ENCODE results near the gene DTWD2.
A peak's percentile ranks its signal among the peaks of the same experiment; 100 is the strongest.
"Not testable (repeated sequence)": the region's sequence is repeated elsewhere in the genome, so short reads cannot be mapped to it uniquely, and the experiment has no call there.

The DTWD2 gene

DNA sequence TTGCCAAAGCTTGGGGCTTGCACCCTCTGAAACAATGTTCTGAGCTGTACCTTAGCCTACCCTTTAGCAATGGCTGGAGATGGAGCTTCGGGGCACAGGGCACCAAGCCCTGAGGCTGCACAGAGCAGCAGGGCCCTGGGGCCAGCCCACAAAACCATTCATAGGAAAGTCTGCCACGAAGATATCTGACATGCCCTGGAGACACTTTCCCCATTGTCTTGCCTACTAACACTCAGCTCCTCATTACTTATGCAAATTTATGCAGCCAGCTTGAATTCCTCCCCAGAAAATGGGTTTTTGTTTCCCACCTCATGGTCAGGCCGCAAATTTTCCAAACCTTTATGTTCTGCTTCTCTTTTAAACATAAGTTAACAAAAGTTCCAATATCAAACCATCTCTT is 105.7 kb downstream of the DTWD2 start:
- DNase-seq (ENCODE audit: low read depth in 2 of 3, low spot score in 1 of 3), result no peak

DNA sequence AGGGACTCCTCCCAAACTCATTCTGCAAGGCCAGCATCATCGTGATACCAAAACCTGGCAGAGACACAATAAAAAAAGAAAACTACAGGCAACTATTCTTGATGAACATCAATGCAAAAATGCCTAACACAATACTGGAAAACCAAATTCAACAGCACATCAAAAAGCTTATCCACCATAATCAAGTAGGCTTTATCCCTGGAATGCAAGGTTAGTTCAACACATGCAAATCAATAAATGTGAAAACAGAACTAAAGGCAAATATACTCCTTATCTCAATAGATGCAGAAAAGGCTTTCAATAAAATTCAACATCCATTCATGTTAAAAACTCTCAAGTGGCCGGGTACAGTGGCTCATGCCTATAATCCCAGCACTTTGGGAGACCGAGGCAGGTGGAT is 111.5 kb downstream of the DTWD2 start:
- not testable (repeated sequence) for DNase-seq (ENCODE audit: low read depth in 2 of 3, low spot score in 1 of 3)

DNA sequence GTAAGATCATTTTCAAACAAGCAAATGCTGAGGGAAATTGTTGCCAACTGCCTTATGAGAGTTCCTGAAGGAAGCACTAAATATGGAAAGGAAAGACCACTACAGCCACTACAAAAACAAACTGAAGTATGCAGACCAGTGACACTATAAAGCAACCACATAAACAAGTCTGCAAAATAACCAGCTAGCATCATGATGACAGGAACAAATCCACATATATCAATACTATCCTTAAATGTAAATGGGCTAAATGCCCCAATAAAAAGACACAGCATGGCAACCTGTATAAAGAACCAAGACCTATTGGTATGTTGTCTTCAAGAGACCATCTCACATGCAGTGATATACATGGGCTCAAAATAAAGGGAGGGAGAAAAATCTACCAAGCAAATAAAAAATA is 113.2 kb downstream of the DTWD2 start:
- DNase-seq (ENCODE audit: low read depth in 2 of 3, low spot score in 1 of 3), result no peak

DNA sequence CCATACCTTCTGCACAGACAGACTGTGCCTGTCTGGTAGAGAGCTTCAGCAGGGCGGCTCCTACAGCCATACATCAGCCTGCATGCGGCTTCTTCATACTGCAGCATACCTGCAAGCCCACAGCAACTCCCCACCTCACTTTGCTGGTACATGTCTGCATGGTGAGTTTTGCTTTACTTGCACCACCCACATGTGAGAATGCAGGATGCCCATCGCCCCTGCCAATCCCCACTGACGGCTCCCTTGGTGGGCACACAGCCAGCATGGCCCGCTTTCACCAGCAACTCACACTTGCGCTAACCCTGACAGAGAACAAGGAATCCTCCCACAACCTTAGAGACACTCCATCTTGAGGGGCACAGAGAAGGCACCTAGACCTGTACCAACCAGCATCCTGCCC is 114.9 kb downstream of the DTWD2 start:
- no peak for DNase-seq (ENCODE audit: low read depth in 2 of 3, low spot score in 1 of 3)

DNA sequence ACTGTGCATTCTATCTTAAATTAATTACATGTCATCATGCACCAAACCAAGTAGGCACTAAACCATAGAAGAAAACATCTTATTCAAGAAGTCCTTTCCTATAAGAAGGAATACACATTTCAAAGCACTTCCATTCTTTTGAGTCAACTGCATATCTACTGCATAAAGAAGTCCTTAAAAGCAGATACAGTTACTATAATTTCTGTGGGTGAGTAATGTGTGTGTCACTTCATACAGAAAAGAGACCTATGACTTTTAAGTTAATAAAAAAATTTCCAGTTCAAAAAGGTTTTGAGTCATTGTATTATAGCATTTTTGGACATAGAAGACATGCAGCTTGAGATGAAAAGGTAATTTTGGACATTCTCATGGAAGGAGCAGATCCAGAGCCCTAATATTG is 125.0 kb downstream of the DTWD2 start:
- no peak for DNase-seq (ENCODE audit: low read depth in 2 of 3, low spot score in 1 of 3)

DNA sequence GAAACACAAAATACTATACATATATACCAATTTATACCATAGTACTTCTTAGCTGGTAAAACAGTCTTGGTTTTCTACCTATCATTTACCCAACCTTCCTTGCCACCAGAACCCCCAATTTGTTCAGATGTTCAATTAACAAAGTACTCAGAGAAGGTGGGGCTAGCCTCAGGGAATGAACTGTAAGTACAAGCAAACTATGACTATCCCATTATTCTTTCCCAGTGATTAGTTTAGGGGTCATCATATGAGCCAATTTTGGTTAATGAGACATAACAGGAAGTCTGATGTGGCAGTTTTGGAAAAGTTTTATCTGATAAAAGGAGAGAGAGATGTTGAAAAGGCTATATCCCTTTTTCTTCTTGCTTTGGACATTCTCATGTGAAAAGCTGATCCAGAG is 125.8 kb downstream of the DTWD2 start:
- no peak for DNase-seq (ENCODE audit: low read depth in 2 of 3, low spot score in 1 of 3)

DNA sequence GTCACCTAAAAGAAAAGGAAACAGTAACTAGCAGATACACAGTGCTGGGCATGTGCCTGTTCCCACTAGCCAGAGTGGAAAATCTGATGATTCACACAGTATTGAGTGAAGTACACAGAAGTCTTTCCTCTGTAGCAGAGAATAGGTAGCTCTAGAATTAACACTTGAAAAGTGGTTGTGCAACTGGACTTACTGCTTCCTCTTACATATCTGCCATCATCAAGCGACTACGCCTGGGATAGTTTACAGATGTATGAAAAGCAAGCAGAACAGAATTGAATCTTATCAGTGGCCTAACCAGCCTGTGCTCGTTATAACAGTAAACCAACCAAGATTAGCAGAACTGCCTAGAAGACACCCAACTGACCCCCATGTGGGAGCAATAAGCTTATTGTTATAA is 130.6 kb downstream of the DTWD2 start:
- no peak for DNase-seq (ENCODE audit: low read depth in 2 of 3, low spot score in 1 of 3)

DNA sequence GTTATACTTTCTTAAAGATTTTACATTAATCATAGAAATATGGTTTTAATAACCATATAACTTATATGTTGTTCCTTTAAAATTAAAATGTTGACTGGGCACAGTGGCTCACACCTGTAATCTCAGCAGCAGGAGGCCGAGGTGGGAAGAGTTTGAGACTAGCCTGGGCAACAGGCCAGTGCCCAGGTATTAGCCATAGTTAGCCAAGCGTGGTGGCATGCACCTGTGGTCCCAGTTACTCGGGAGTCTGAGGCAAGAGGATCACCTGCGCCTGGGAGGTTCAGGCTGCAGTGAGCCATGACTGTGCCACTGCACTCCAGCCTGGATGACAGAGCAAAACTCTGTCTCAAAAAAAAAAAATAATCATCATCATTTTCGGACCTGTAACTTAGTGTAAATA is 133.5 kb downstream of the DTWD2 start:
- DNase-seq (ENCODE audit: low read depth in 2 of 3, low spot score in 1 of 3), result no peak

DNA sequence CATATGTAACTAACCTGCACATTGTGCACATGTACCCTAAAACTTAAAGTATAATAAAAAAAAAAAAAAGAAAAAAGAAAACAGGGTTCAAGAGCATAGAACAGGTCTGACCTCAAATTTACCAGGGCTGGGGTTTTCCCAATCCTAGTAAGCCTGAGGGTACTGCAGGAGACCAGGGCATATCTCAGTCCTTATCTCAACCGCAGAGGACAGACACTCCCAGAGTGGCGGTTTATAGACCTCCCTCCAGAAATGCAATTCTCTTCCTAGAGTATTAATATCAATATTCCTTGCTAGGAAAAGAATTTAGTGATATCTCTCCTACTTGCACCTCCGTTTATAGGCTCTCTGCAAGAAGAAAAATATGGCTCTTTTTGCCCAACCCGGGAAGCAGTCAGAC is 136.6 kb downstream of the DTWD2 start:
- DNase-seq (ENCODE audit: low read depth in 2 of 3, low spot score in 1 of 3), result not testable (repeated sequence)

DNA sequence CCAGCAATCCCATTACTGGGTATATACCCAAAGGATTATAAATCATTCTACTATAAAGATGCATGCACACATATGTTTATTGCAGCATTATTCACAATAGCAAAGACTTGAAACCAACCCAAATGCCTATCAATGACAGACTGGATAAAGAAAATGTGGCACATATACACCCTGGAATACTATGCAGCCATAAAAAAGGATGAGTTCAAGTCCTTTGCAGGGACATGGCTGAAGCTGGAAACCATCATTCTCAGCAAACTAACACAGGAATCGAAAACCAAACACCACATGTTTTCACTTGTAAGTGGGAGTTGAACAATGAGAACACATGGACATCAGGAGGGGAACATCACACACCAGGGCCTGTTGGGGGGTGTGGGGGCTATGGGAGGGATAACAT is 138.8 kb downstream of the DTWD2 start:
- DNase-seq (ENCODE audit: low read depth in 2 of 3, low spot score in 1 of 3), result not testable (repeated sequence)

DNA sequence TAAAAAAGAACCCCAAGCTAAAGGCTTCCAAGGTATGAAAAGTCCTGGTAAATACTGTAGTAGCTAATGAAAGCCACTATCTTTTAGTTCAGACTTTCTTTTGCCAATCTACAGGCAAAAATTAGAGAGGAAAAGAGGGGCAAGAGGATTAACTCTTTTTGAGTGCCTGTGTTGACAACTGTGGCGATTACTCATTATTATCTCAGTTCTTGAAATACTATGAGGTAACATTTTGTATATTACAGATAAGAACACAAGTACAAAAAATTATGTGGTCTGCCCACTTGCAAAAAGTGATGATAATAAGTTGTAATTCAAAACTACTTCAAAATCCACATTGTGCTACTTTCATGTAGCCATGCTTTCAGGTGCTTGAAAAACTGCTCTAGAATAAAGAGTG is 144.0 kb downstream of the DTWD2 start:
- no peak for DNase-seq (ENCODE audit: low read depth in 2 of 3, low spot score in 1 of 3)

DNA sequence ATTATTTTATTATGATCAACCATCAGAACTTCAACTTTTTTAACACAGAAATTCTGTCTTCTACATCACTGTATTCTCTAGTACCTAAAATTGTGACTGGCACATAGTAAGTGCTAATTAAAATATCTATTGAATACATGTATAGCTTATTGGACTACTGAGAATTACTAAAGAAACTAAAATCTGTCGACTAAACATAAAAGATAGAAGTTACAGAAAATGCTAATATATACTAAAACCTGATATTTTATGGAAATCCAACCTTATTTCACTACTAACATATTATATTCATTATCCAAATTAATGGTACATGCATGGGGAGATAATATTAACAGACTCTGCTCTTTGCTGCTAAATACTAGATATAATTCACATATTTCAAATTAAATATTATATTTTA is 153.6 kb downstream of the DTWD2 start:
- no peak for DNase-seq (ENCODE audit: low read depth in 2 of 3, low spot score in 1 of 3)

DNA sequence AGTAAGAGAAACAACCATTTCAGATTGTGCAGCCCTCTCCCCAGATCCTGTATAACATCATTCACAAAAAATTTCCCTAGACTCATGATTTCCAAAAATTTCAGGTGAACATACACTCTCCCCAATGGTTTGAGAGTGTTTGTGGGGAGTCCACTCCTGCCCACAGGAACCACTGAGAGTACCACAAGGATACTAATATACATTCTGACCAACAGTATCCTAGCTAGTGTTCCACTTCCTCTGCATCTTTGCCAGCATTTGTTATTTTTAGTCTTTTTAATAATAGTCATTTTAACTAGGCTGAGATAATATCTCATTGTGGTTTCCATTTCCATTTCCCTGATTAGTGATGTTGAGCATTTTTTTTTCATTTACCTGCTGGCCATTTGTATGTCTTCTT is 155.4 kb downstream of the DTWD2 start:
- no peak for DNase-seq (ENCODE audit: low read depth in 2 of 3, low spot score in 1 of 3)

DNA sequence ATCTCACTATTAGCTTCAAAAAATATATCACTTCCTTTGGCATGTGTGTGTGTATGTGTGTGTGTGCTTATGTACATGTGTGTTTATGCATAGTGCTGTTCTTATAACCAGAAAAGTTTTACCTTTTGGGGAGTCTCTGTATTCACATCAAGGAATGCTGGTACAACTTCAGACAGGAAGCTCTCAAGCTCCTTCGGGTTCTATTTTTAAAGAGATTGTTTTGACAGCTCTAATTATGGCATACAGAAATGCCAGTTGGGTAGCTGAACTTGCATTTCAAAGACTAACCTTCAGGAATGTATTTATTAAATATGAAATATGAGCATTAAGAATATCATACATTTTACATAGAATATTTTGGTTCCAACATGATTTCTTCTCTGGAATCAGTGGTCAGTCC is 163.1 kb downstream of the DTWD2 start:
- no peak for DNase-seq (ENCODE audit: low read depth in 2 of 3, low spot score in 1 of 3)

DNA sequence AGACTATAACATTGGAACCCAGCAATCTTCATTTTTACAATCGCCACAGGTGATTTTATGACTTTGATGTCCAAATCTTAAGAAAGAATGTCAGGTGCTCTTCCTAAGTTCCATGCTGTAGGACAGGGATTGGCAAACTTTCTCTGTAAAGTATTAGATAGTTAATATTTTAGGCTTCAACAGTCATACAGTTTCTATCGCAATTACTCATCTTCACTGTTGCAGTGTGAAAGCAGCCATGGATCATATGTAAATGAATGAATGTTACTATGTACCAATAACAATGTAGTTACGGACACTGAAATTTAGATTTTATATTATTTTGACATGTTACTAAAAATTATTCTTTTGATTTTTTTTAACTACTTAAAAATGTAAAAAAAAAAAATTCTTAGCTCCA is 169.7 kb downstream of the DTWD2 start:
- DNase-seq (ENCODE audit: low read depth in 2 of 3, low spot score in 1 of 3), result no peak

DNA sequence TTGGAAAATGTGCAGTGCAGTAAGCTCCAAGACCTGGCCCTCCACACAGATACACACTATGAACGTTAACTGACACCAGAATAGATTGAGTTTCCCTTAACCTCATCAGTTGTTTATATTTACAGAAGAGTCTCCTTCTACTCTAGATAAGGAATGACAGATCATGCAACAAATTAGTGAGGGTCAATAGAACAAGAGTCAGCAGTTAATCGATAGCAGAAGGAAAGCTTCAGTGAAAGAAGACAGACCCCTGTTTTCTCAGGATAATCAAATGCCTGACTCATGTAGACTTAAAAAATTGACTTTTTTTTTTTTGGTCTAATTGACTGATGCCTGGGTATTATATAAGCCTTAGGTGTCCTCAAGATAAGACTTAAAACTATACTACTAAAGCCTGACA is 179.9 kb downstream of the DTWD2 start:
- DNase-seq (ENCODE audit: low read depth in 2 of 3, low spot score in 1 of 3), result no peak

DNA sequence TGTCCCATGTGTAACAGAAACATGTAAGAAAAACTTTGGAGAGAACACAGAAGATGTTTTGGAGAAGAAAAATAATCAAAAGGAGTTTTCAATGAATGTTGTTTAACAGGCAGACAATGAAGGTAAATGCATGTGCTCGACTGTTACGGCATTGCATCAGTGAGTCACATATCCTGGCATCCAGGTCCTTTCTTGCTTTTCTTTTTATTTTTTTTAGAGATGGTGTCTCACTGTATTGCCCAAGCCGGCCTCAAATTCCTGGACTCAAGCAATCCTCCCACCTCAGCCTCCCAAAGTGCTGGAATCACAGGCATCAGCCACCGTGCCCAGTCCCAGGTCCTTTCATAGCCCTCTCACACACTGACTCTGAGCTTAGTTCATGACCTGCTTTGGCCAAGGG is 181.8 kb downstream of the DTWD2 start:
- no peak for DNase-seq (ENCODE audit: low read depth in 2 of 3, low spot score in 1 of 3)

DNA sequence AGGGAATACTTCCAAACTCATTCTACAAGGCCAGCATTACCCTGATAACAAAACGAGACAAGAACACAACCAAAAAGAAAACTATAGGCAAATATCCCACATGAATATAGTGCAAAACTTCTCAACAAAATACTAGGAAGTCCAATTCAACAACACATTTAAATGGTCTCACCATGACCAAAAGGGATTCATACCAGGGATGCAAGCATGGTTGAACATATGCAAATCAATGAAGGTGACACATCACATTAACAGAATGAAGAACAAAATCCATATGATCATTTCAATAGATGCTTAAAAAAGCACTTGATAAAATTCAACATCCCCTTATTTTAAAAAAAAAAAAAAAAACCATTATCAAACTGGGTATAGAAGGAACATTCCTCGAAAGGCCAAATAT is 186.0 kb downstream of the DTWD2 start:
- DNase-seq (ENCODE audit: low read depth in 2 of 3, low spot score in 1 of 3), result no peak

DNA sequence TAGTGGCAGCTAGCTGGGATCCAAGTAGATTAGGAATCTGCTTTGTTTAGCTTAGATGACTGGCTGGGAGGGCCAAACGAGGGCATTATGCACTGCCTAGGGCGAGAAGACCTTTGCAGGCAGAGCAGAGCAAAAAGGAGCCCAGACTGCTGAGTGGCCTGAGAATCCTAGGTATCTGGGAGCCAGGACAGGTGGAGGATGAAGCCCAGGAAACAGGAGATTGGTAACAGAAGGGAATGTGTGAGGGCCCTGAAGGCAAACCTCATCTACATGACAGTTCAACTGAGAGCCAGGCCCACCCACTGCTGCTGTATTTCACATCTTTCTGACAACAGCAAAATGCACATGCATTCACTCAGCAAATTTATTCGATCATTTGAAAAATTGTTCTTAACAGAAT is 192.3 kb downstream of the DTWD2 start:
- DNase-seq (ENCODE audit: low read depth in 2 of 3, low spot score in 1 of 3), result no peak

DNA sequence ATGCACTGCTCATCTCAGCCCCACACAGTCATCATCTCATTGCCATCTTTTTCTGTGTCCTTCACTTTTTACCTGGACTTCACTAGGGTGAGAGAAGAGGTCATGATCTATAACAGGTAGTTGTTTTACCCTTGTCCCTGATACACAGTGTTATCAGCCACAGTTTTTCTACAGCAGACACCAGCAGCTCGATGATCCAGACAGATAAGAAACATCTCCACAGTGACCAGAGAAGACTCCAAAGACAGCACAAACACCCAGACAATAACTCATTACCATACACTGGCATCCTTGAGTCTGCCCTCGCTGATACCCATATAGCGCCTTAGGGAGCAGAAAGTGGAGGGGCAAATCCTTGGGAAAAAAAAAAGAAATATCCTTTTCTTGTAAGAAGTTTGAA is 194.1 kb downstream of the DTWD2 start:
- DNase-seq (ENCODE audit: low read depth in 2 of 3, low spot score in 1 of 3), result no peak

DNA sequence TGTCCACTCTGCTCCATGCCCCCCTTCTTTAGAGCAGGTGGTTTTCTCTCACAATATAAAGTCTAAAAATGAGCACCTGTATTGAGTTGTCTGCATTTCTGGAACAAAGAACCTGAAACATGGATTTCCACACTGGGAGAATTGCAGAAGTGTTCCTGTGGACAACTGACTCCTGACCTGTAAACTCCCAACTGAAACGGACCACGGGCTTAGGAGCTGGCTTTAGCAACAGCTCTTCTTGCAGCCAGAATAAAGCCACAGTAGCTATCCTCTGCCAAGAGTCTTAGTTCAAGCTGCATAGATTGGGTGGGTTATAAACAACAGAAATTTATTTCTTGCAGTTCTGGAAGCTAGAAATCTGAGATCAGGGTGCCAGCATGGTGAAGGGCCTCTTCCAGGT is 194.7 kb downstream of the DTWD2 start:
- DNase-seq (ENCODE audit: low read depth in 2 of 3, low spot score in 1 of 3), result no peak

DNA sequence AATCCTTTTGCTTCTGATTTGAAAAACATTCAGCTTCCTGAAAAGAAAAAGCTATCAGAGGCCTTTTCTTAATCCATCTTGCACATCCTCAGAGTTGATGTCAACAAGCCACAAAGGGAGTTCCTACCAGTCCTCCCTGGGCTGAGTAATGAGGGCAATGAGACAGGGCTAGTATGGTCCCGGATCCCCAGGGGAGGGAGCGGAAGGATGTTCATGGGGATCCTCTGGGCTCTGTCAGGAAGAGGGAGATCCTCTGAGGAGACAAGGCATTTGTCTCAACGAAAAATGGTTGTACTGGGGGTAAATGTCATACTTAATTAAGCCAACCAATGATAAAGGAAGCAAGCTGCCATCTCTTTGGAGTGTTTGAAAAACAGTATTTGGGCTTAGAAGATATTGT is 195.3 kb downstream of the DTWD2 start:
- no peak for DNase-seq (ENCODE audit: low read depth in 2 of 3, low spot score in 1 of 3)

DNA sequence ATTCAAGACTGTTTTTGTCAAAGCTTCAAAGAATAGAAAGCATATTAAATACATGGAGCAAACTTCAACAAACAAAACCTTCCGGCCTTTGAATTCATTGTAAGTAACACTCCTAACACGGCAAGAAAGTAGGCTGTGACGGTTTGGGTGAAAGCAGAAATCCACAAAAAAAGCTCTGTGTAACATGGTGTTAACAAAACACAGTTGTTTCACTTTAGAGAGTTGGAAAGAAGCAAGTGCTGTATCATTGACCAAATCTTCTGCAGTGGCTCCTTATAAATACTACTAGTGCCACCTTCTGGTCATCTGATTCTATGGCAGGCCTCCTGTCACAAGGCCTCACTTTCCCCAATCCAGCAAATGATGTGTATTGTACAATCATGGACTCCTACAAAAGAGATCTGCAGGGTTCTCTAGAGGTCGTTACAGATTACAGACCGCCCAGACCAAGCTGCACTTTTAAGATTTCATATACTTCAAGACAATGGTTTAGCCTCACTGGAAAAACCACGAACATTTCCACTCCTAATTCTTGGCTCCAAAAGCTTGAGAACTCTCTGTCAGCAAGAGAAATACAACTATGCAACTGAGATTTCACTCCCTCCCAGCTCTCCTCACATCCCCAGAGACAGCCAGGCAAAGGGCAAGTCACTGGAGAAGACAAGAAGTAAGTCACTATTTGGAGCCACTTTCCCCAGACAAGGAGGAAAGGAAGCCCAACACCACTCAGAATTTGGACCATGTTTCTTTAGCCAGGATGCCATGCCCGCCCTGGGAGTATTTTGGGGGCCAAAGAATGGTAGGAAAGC is 196.2 kb downstream of the DTWD2 start:
- DNase-seq (ENCODE audit: low read depth in 2 of 3, low spot score in 1 of 3), result peak in 1 of 3 donors; percentile 20

DNA sequence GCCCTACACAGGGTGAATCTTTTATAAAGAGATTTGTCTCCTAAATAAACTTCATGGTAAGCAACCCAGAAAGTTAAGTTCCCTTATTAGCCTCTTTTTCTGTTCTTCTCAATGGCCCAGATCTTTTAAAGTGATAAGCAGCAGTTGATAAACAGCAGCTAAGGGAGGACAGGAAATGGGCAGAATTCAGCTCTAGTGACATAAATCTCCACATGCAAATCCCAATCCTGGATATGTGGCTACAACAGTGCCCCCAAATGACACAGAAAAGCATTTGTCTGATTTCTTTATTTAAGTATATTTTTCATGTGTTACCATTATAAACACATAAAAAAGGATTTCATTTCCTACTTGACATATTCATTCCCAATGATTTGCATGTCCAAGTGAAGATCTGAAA is 199.0 kb downstream of the DTWD2 start:
- DNase-seq (ENCODE audit: low read depth in 2 of 3, low spot score in 1 of 3), result no peak
